Measurements from ENCODE around the gene ZBTB16.

Gene ZBTB16

GRCh38 chr11:114079511-114080065 is 20.1 kb downstream of the ZBTB16 start:
- Histone ChIP-seq H3K9me2 (replicated peaks; ENCODE audit: insufficient read depth, low read length) (no peaks in the 10 kb centered on the region), H3K4me2 (ENCODE audit: low read depth, low read length) (peak overlapping the region; percentile 56), H3K4me1 (ENCODE audit: low read length) (peaks cover 49% of the 10 kb centered on the region), H4K20me1 (ENCODE audit: insufficient read depth, low read length) (no peaks in the 10 kb centered on the region), H3F3A (ENCODE audit: insufficient read depth, low read length) (peaks cover 17% of the 10 kb centered on the region), H3K4me3 (ENCODE audit: low read length) (no peak overlapping the region), H3K27ac (ENCODE audit: low read length) (peak overlapping the region; percentile 85; the same call in 1 of the 2 replicates), H3K79me2 (ENCODE audit: low read length) (no peaks in the 10 kb centered on the region), H3K9me3 (replicated peaks; ENCODE audit: insufficient read depth, low read length) (no peaks in the 10 kb centered on the region), H3K36me3 (replicated peaks; ENCODE audit: insufficient read depth, low read length) (no peaks in the 10 kb centered on the region), H3K27me3 (replicated peaks; ENCODE audit: insufficient read depth, low read length) (no peaks in the 10 kb centered on the region), H2AFZ (ENCODE audit: low read length) (0 out of 2 replicates have a peak overlapping the region, but pooled peaks have one; percentile 25), H3K9ac (ENCODE audit: low read length) (peak overlapping the region; percentile 49; the same call in 1 of the 2 replicates)
- DNase-seq: no peak
- no peak for TF ChIP-seq CTCF (IDR thresholded peaks at IDR 0.05; ENCODE audit: low read length)
- no peak for TF ChIP-seq EZH2phosphoT487 (IDR thresholded peaks at IDR 0.05; ENCODE audit: low read length)
- no peak for TF ChIP-seq EZH2 (optimal IDR thresholded peaks at IDR 0.05; ENCODE audit: low read depth, low read length)

- peaks cover 49% of the 10 kb centered on the region for H3K4me1 ChIP-seq (ENCODE audit: low read length)
- peaks cover 17% of the 10 kb centered on the region for H3F3A ChIP-seq (ENCODE audit: insufficient read depth, low read length)
- peak; percentile 85 for DNase-seq
- H3K9me2 ChIP-seq (replicated peaks; ENCODE audit: insufficient read depth, low read length): no peaks in the 10 kb centered on the region
- no peak overlapping the region for H3K4me3 ChIP-seq (ENCODE audit: low read length)
- no peak for TF ChIP-seq CTCF (IDR thresholded peaks at IDR 0.05; ENCODE audit: low read length)
- TF ChIP-seq EZH2phosphoT487 (IDR thresholded peaks at IDR 0.05; ENCODE audit: low read length): no peak
- TF ChIP-seq EZH2 (optimal IDR thresholded peaks at IDR 0.05; ENCODE audit: low read depth, low read length): no peak
- H3K27ac ChIP-seq (ENCODE audit: low read length): peak overlapping the region; percentile 85
- H3K36me3 ChIP-seq (replicated peaks; ENCODE audit: insufficient read depth, low read length): no peaks in the 10 kb centered on the region
- peak overlapping the region; percentile 56 for H3K4me2 ChIP-seq (ENCODE audit: low read depth, low read length)
- peak overlapping the region; percentile 55 for H3K9ac ChIP-seq (ENCODE audit: low read length)
- no peaks in the 10 kb centered on the region for H3K79me2 ChIP-seq (ENCODE audit: low read length)
- no peaks in the 10 kb centered on the region for H3K27me3 ChIP-seq (replicated peaks; ENCODE audit: insufficient read depth, low read length)
- peak overlapping the region; percentile 25; the same call in 1 of the 2 replicates for H2AFZ ChIP-seq (ENCODE audit: low read length)
- H3K9me3 ChIP-seq (replicated peaks; ENCODE audit: insufficient read depth, low read length): no peaks in the 10 kb centered on the region
- no peaks in the 10 kb centered on the region for H4K20me1 ChIP-seq (ENCODE audit: insufficient read depth, low read length)
These were observed 20.7 kb downstream of the ZBTB16 start for GRCh38 chr11:114080219-114080618.

GRCh38 chr11:114080769-114081168 is 21.3 kb downstream of the ZBTB16 start:
- peaks cover 49% of the 10 kb centered on the region for H3K4me1 ChIP-seq (ENCODE audit: low read length)
- H3F3A ChIP-seq (ENCODE audit: insufficient read depth, low read length): peaks cover 17% of the 10 kb centered on the region
- H3K27me3 ChIP-seq (replicated peaks; ENCODE audit: insufficient read depth, low read length): no peaks in the 10 kb centered on the region

More at GRCh38 chr11:114080769-114081168, 21.3 kb downstream of the ZBTB16 start:
- Histone ChIP-seq H3K4me3 (ENCODE audit: low read length) (peak overlapping the region; percentile 2; the same call in 1 of the 2 replicates), H3K4me2 (ENCODE audit: low read depth, low read length) (peak overlapping the region; percentile 56), H2AFZ (ENCODE audit: low read length) (peak overlapping the region; percentile 16; the same call in 1 of the 2 replicates), H3K79me2 (ENCODE audit: low read length) (no peaks in the 10 kb centered on the region), H4K20me1 (ENCODE audit: insufficient read depth, low read length) (no peaks in the 10 kb centered on the region), H3K9ac (ENCODE audit: low read length) (peak overlapping the region; percentile 55), H3K27ac (ENCODE audit: low read length) (peak overlapping the region; percentile 85), H3K9me2 (replicated peaks; ENCODE audit: insufficient read depth, low read length) (no peaks in the 10 kb centered on the region), H3K36me3 (replicated peaks; ENCODE audit: insufficient read depth, low read length) (no peaks in the 10 kb centered on the region), H3K9me3 (replicated peaks; ENCODE audit: insufficient read depth, low read length) (no peaks in the 10 kb centered on the region)
- no peak for DNase-seq
- no peak for TF ChIP-seq EZH2phosphoT487 (IDR thresholded peaks at IDR 0.05; ENCODE audit: low read length)
- no peak for TF ChIP-seq CTCF (IDR thresholded peaks at IDR 0.05; ENCODE audit: low read length)
- TF ChIP-seq EZH2 (optimal IDR thresholded peaks at IDR 0.05; ENCODE audit: low read depth, low read length): no peak

All from MM.1S (cell line).